ENCODE results near the gene PNCK.

PNCK gene

DNA sequence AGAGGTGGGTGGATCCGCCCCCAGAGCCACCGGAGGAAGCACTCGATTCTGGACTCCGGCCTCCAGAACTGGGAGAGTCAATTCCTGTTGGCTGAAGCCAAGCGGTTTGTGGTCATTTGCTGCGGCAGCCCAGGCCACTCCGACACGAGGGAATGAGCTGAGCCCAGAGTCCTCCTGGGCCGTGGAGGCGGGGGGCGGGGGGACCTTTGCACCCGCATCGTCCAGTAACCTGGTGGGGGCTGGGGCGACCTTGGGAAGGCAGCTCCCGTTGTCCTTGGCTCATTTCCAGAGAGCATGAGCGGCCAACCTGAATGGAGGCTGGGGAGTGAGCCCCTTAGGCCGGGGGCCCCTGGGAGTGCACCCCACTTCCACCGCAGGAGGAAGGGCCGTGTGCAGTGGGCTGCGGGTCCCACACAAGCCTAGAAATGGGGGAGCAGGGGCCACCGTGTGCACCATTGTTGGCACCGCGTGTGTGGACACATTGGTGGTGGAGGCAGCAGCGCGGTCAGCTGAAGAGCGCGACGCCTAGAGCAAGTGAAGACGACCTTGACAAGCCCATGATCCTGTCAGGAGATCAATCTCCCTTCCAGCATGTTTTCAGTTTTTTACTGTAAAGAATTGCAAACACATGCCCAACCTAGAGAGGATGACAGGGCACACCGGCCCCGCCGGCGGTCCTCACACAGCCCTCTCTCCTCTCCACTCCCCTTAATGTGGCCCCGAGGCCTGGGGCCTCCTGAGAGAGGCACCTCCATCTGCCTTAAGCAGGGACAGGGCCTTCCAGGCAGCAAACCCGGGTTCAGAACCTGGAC lies 46.5 kb downstream of the PNCK start:
- DNase-seq, result no peak

DNA sequence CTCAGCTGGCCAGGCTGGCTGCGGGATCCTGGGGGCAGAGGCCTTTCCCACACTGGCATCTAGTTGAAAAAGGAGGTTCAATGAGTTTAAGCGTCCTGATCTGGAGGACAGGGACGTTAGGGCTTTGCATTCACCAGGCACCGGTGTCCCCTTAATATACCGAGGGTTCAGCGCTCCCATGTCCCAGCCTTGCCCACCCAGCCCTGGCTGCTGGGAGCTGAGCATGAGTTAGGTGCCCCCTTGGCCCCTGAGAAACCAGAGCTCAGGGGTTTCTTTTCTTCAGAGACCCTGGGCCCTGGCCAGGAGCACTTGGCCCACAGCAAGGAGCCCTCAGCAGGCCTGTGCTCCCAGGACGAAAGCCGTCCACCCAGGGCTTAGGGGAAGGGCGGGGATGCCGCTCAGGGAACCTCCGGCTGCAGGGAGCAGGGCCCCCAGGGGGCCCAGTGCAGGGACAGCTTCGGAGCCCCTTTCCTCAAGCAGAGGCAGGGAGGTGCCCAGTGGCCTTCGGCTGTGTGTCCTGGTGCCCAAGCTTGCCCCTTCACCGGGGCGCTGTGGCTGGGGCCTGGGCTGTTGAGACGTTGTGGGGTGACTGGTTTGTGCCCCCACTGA lies 47.5 kb downstream of the PNCK start:
- no peak for DNase-seq

DNA sequence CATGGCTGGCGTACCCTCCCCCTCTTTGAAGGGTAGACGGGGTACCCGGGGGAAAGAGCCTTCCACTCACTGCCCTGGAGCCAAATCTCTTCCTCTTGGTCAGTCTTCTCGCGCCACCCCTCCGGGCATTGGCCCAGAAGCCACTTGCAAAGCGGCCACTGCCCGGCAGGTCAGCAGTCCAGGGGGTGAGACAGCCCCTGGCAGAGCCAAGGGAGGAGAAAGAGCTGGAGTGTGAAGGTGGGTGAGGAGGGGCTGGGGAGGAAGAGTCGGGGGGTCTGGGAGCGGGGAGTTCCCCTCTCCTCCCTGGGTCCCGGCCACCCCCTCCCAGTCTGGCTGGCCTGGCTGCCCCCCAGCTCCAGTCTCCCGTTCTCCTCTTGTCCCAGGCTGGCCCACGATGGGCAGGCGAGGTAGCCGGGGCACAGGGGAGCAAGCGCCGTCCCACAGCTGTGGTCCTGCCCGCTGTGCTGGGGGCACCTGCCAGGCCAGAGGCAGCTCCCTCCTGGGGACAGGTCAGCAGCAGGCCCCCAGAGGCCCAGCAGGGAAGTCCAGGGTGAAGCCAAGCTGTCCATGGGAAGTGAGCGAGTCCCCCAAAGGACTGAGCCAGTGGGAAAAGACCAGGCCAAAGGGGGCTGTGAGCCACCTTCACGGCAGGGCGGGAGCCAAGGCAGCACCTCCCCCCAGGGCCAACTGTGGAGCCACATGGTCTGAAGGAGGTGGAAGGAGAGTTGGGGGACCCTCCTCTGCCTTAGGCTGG lies 48.2 kb downstream of the PNCK start:
- DNase-seq, result no peak

DNA sequence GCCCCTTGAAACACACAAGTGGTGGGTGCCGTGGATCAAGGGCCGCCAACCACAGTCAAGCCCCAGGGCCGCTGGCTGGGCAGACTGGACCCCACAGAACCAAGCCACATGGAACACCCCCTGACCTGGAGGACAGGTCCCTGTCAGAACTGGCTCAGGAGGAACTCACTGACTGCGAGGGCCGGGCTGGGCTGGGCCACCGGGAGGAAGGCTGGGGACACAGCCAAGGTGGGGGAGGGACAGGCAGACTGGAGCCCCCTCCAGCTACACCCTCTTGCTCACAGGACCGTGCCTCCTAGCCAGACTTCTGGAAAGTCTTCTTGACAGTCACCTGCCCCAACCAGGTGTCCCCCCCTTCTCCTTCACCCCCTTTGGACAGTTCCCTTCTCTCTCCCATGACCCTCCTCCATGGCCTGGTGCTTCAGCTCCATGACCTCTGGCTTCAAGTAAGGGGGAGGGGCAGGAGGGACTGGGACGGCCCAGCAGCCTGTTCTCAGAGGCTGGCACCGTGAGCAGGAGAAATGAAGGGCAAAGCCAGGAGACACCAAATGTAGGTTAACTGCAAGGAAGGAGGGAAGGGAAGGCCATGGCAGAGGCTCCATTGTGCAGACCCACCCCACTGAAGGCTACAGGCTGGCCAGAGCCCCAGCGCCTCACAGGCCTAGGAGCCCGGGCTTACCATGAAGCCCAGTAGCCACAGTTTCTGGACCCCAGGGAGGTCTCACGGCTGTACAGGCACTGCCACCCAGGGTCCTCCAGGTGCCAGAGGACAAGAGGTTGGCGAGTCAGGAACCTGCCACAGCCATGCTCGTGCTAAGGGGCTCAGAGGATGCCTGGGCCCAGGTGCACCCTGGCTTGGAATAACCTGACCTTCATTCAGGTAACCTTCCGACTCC lies 49.2 kb downstream of the PNCK start:
- no peak for DNase-seq

DNA sequence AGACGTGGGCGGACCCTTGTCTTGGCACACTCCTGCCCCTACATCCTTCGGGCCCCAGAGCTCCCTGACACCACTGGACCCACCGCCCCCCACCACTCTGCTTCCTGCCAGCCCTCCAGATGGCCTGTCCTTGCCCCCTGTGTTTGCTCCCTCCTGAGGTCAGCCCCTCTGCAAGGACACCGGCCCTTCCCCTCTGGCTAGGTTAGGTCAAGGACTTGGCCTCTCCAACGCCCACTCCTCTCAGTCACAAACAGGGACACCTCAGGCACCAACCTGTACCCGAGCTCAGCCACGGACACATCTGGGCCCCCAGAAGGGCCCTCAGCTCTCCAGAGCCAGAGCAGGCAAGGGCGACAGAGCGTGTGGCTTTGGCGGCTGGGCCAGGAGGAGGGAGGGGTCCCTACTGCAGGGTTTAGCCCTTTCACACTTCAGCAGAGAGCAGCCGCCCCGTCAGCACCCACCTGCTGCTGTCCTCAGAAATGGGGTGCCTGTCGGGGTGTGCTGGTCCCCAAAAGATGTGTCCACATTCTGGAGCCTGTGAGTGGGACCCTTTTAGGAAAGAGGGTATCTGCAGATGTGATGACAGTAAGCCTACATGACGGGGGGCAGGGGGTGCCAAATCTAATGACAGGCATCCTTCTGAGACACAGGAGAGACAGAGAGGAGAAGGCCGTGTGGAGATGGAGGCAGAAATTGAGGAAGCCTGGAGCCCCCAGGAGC lies 50.1 kb downstream of the PNCK start:
- no peak for DNase-seq

DNA sequence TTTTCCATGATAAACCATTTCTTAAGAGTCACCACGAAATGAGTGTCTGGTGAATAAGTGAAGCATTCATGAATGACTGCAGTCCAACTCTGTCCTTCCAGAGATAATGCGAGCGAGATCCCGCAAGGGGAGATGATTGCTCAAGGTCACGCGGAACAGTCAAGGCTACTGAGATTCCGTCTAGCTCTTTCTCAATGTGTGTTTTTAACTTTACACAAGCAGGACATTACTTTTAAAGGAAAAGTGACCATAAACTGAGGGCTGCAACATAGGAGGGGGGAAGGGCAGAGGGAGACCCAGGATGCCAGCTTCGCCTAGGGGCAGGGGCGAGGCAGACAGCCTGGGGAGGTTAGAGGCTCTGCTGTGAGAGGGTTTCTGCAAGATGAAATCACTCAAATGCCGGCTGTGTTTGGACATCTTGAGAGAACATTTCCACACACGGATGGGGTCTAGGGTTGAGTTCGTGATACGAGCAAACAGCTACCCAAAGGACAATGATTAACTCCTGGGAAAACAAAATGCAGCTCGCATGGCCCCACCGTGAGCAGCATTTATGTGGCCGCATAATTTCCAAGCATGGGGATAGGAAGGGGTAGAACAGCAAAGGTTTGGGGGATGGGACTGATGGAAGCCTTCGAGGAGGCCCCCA lies 50.8 kb downstream of the PNCK start:
- no peak for DNase-seq

DNA sequence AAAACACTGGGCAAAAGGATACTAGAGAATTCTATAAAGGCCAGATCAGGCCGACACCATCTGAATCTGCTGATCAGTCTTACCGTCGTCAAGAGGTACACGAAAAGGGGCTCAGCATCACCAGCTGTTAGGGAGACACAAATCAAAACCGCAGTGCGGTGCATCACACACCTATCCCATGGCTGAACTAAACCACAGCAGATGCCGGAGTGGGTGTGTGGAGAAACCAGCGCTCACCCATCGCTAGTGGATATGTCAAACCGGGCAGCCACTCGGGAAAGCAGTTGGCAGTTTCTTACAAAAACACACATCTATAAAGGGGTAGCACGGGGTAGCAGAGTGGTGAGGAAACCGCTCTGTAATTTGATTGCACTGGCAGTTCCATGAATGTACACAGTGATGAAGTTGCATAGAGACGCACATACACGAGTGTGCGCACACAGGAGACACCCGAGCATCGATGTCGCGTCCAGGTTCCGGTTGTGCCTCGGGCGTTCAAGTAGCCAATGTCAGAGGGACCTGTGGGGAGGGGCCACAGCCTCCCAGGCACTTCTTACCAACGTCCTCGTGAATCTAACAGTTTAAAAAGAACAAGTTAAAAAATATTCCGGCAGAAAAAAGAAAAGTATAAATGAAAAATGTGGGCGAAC lies 51.5 kb downstream of the PNCK start:
- no peak for DNase-seq

DNA sequence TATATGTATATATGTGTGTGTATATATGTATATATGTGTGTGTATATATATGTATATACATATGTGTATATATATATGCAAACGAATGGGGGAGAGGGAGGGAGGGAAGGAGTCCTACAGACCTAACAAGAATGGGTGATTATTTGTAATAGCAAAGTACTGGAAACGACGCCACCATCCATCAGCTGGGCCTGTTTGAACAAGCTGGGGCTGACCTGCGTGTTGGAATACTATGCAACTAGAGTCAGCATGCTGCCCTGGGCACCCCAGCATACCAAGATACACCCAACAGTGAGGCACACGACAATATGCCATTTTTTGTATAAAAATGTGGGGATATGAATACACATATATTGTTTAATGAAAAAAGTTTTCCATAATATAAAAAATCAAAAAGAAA lies 53.0 kb downstream of the PNCK start:
- DNase-seq, result no peak

All from DMS153 (cell line).